SU-DHL-6 (cell line): Measurements from ENCODE around the gene SUPT3H.

Experiments used
- EZH2phosphoT487 ChIP-seq: fragments of 200-600 bp; sonication (generic), shearing (Covaris generic); conservative IDR thresholded peaks from 2 replicates; pipeline ENCODE4 v1.6.1; 2018; ENCODE audit warnings: mild to moderate bottlenecking, antibody characterized with exemption, low read length, moderate library complexity, mixed read lengths
- TF ChIP-seq, protein P1 (sequence below): fragments of 200-600 bp; sonication (generic); IDR thresholded peaks from one replicate; pipeline ENCODE4 v1.5.1; 2017; ENCODE audit warnings: antibody characterized with exemption, mild to moderate bottlenecking, low read length, moderate library complexity; ENCODE audit not compliant: insufficient read depth, poor library complexity, severe bottlenecking

DNA sequence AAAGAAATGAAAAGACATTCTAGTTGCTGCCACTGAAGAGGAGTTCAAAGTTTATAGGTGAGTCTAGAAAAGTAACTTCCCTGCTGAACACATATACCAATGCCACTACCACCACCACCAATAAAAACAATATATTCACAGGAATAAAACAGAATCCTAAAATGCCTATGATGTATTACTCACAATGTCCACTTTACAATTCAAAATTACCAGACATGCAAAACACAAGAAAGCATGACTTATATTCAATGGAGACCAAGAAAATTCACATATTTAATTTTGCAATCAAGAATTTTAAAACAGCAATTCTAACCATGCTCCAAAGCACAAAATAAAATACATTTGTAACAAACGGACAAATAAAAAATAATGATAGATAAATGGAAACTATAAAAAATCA lies 434.9 kb downstream of the SUPT3H start:
- TF ChIP-seq, protein P1, sequence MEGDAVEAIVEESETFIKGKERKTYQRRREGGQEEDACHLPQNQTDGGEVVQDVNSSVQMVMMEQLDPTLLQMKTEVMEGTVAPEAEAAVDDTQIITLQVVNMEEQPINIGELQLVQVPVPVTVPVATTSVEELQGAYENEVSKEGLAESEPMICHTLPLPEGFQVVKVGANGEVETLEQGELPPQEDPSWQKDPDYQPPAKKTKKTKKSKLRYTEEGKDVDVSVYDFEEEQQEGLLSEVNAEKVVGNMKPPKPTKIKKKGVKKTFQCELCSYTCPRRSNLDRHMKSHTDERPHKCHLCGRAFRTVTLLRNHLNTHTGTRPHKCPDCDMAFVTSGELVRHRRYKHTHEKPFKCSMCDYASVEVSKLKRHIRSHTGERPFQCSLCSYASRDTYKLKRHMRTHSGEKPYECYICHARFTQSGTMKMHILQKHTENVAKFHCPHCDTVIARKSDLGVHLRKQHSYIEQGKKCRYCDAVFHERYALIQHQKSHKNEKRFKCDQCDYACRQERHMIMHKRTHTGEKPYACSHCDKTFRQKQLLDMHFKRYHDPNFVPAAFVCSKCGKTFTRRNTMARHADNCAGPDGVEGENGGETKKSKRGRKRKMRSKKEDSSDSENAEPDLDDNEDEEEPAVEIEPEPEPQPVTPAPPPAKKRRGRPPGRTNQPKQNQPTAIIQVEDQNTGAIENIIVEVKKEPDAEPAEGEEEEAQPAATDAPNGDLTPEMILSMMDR, result no peak
- TF ChIP-seq EZH2phosphoT487, result no peak
